Epithelial cell of proximal tubule (primary cell): Measurements from ENCODE around the gene ZNF732. TPM values are rescaled to one million over a fixed set of nuclear protein-coding genes. Genes with fewer than 3 reads are reported as not detected.
"Not testable (repeated sequence)": the region's sequence is repeated elsewhere in the genome, so short reads cannot be mapped to it uniquely, and the experiment has no call there.

Source experiments
- DNase-seq: peaks from one replicate; pipeline ENCODE4 v3.0.0-alpha.2; 2011; ENCODE audit warnings: low read depth
- H3K4me3 ChIP-seq: 2 replicates; pipeline ENCODE4 v1.5.1; 2011; ENCODE audit warnings: low read depth, mild to moderate bottlenecking, low read length
- total RNA-seq: library from RNA; depleted of rRNA; stranded (reverse); fragments of >200 nt; gene quantifications from 2 replicates; pipeline ENCODE4 v1.2.3, GENCODE V29; 2015
- TF ChIP-seq, protein P1 (sequence below): conservative IDR thresholded peaks from 2 replicates; pipeline ENCODE4 v1.5.1; 2012; ENCODE audit warnings: low read depth, mild to moderate bottlenecking, low read length

ZNF732 gene
- total RNA-seq, 1 donor from 2014 or later = 2.4 TPM

DNA sequence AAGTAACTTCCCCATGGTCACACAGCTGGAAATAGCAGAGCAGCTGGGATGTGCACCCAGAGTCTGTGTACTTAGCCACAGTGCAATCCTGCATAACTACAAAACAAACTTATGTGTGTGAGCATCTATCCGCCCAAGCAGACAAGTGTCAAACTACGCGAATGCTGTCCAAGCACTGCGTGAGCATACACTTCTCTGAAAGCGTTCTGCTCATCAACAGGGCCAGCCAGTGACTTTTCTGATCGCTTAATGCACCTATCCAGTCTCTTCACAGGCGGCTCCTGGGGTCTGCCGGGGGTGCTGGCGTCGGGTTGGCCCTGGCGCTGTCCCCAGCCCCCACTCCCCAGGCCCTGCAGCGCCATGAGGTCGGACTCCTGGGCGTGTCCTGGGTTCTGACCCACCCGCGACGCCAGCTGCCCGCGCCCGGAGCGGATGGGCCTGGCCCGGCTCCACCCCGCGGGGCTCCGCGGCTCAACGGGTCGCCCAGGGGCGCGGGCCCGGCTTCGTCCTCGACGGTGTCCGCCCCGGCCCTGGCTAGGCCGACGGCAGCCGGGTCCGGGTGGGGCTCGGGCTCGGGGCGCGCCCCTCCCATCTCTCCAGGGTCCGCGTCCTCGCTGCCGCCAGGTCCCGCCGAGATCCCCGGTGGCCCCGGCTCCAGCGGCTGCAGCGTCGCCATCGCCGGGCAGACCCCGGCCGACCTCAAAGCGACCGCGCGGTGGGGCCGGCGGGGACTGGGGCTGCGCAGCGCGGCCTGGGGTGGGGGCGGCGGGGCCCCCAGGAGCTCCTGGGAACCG lies 31.0 kb upstream of the ZNF732 start:
- DNase-seq = no peak
- TF ChIP-seq, protein P1, sequence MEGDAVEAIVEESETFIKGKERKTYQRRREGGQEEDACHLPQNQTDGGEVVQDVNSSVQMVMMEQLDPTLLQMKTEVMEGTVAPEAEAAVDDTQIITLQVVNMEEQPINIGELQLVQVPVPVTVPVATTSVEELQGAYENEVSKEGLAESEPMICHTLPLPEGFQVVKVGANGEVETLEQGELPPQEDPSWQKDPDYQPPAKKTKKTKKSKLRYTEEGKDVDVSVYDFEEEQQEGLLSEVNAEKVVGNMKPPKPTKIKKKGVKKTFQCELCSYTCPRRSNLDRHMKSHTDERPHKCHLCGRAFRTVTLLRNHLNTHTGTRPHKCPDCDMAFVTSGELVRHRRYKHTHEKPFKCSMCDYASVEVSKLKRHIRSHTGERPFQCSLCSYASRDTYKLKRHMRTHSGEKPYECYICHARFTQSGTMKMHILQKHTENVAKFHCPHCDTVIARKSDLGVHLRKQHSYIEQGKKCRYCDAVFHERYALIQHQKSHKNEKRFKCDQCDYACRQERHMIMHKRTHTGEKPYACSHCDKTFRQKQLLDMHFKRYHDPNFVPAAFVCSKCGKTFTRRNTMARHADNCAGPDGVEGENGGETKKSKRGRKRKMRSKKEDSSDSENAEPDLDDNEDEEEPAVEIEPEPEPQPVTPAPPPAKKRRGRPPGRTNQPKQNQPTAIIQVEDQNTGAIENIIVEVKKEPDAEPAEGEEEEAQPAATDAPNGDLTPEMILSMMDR = no peak
- peak overlapping the region; percentile 97 for H3K4me3 ChIP-seq

DNA sequence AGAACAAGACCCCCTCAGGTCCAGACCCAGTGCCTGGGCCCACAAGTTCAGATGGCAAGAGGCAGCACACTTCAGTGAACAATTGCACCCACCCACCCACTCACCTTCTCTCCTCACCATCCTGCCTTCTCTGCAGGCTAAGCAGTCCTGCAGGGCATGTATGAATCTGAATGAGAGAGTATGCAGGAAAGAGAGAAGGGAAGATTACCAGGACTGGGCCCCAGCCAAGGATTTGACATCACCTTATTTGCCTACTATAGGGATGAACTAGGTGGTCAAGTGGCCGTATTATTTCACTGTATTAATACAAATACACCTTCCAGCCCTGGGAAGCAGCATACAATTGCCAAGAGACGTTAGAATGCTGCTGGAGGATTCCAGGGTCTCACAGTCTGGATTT lies 30.2 kb upstream of the ZNF732 start:
- DNase-seq = no peak
- H3K4me3 ChIP-seq = no peak overlapping the region
- TF ChIP-seq, protein P1 = no peak

DNA sequence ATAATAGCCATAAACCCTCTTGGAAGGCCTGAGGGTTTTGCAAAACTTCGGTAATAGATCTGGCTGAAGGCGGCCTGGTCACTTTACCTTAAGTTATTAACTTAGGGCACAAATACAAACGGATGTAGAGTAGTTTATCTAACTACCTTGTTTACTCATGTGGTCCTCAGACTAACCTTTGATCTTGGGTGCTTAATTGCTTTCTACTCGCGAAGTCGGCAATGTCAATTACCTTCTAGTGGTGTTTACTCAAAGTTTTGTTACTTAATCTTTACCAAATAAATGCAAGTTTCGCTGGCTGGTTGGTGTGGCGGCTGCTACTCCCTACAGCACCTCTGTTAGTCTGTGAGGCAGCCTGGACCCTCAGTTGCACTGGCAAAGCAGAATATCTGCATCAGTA lies 23.5 kb upstream of the ZNF732 start:
- TF ChIP-seq, protein P1 = no peak
- no peak for DNase-seq
- no peak overlapping the region for H3K4me3 ChIP-seq

DNA sequence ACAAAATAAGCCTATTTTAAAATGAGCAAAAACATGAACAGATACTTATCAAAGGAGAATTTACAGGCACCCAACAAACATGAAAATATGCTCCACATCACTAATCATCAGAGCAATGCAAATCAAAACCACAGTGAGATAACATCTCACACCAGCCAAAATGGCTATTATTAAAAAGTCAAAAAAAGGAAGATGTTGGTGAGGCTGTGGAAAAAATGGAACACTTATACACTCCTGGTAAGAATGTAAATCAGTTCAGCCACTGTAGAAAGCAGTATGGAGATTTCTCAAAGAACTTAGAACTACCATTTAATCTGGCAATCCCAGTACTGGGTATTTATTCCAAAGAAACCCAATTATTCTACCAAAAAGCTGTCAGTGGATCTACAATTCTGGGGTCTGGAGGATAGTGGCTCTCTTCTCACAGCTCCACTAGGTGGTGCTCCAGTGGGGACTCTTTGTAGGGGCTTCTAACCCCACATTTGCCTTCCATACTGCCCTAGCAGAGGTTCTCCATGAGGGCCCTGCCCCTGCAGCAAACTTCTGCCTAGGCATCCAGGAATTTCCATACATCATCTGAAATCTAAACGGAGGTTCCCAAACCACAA lies 9.1 kb upstream of the ZNF732 start:
- no peak overlapping the region for H3K4me3 ChIP-seq
- DNase-seq = no peak
- TF ChIP-seq, protein P1 = no peak

DNA sequence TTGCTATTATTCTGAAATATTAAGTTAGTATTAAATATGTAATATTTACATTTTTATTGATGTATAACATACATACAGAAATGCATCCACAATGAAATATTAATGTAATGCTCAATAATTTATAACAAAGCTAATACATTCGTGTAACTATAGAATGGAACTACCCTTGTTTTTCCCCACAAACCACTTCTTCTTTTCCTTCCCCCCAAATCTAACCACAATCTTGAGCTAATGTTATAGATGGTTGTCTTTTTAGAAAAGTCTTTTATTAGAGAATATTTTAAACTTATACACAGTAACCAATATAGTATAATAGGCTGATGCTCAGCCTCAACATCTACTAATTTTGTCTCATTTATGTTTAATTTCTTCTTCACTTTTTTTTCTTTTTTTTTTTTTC lies 4.5 kb upstream of the ZNF732 start:
- no peak overlapping the region for H3K4me3 ChIP-seq
- TF ChIP-seq, protein P1 = no peak
- no peak for DNase-seq

DNA sequence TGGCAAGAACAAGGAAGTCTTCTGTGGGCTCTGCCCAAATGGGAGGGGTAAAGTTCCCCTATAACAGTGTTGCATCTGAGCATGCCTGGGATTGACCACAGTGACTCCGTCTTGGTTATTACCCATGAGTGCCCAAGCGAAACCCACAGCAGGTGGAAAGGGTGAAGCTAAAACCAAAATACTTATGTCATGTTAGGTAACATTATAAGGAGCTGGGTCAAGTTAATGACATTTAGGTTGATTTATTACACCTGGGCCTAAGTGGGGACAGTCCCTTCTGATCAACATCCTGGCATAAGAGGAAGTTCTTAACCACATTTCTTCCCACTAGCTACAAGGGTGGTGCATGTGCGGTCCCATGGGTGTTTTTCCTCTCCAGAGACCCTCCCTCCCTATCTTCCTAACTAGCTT lies 1.3 kb upstream of the ZNF732 start:
- DNase-seq = no peak
- TF ChIP-seq, protein P1 = no peak

DNA sequence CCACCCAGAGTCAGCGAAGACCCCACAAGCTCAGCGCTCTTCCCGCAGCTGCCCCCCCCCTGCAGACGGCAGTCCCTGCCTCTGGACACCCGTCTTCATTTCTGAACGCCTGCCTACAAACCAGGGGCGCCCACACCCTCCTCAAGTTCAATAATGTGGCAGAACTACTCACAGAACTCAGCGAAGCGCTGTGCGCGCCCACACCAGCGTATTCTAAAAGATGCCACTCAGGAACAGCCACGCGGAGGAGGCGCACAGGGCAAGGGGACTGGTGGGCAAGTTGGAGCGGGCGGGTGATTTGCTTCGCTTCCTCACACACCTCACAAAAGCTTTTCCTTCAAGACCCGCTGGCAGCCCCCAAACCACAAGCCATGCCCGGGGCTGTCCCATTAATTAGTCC lies 758 bp downstream of the ZNF732 start:
- not testable (repeated sequence) for DNase-seq

More for the DNA sequence above, 1.3 kb upstream of the ZNF732 start:
- no peak overlapping the region for H3K4me3 ChIP-seq

More for the DNA sequence above, 758 bp downstream of the ZNF732 start:
- peak overlapping the region; percentile 52 for H3K4me3 ChIP-seq
